CD4-positive, alpha-beta T cell treated with Interleukin-6 at 100 ng/mL for 8 hours (primary cell): ENCODE measurements around the gene ZSWIM8.
"Not testable (repeated sequence)": the region's sequence is repeated elsewhere in the genome, so short reads cannot be mapped to it uniquely, and the experiment has no call there.

Experiments used
- DNase-seq: peaks from one replicate; pipeline ENCODE4 v3.0.0-alpha.2; 2020; ENCODE audit warnings: mixed read lengths, low spot score

Gene ZSWIM8

DNA sequence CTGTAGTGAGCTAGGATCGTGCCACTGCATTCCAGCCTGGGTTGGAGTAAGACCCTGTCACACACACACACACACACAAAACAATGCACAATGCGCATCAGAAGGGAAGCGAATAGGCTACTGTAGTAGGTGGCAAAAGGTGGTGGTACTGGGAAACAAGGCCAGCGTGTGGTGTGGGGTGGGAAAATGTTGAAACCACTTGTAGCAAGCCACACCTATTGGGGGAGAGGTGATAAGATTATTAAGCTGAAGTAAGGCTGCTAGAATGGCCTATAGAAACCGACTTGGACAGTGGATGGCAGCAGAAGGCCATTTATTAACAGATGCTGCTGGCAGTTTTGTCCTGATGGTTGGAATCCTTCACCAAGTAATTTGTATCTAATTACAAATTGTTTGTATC lies 10.8 kb upstream of the ZSWIM8 start:
- no peak for DNase-seq

DNA sequence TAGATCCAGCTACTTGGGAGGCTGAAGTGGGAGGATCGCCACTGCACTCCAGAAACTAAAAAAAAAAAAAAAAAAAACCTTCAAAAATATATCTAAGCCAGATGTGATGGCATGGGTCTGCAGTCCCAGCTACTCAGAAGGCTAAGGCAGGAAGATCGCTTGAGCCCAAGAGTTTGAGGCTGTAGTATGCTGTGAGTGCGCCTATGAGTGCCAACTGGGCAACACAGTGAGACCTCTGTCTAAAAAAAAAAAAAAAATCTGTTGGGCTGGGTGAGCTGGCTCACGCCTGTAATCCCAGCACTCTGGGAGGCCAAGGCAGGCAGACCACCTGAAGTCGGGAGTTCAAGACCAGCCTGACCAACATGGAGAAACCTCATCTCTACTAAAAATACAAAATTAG lies 6.4 kb upstream of the ZSWIM8 start:
- DNase-seq = no peak

DNA sequence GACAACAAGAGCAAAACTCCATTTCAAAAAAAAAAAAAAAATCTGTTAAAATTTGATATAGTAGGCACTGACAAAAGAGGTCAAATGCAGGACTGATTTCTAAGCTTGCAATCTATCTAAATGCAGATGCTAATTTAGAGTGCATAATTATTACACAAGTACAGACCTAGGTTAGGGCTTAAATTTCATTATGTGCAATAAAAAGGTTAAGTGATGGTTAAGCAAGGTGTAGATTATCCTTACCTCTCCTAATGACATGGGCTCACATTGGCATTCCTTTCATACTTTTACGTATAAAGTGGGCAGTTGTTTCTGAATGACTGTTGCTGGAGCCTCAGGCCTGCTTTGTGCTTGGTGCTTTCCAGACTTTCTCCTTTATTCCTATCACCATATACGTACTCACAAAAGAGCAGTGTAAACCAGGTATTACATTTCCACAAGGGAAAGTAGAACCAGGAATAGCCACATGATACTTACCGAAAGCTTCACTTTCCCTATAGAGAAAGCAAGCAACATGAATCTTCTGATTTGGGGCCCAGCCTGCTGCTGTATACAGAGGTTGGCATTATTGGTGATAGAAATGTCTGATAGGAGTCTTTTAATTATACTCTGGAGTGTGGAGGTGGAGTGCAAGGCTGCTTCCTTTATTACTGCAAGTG lies 5.7 kb upstream of the ZSWIM8 start:
- DNase-seq = no peak

DNA sequence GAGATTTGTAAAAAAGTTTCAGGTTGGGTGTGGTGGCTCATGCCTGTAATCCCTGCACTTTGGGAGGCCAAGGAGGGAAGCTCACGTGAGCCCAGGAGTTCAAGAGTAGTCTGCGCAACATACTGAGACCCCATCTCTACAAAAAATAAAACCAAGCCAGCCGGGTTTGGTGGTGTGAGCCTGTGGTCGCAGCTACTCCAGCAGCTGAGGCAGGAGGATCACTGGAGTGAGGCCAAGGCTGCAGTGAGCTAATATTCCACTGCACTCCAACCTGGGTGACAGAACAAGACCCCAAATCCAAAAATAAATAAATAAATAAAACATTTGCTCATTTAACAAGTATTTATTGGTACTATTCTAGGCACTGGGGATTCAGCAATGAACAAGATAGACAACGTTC lies 5.1 kb upstream of the ZSWIM8 start:
- no peak for DNase-seq

DNA sequence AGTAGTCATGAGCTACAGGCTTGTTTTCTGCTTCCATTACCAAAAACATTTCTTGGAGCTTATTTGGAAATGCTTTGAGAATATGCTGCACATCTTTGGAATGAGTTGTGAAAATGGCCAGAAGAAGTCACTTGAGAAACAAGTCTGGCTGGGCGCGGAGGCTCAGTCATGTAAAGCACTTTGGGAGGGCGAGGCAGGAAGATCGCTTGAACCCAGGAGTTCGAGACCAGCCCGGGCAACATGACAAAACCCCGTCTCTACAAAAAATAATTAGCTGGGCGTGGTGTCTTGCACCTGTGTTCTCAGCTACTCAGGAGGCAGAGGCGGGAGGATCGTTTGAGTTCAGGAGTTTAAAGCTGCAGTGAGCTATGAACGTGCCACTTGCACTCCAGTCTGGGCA lies 4.4 kb upstream of the ZSWIM8 start:
- DNase-seq = no peak

DNA sequence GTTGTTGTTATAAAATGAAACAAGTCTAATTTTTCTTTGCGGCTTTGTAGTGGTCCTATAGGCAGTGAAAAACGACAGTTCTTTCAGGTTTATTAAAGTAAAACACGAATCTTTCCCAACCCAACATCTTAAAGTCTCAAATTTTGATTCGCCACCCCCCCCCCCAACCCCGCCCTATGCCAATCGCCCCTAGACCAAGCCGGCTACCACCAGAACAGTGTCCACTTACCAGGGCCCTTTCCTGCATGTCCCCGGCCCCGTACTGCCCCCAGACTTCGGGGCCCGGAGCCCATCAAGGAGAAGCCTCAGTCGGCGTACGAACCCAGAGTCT lies 3.9 kb upstream of the ZSWIM8 start:
- DNase-seq = no peak

DNA sequence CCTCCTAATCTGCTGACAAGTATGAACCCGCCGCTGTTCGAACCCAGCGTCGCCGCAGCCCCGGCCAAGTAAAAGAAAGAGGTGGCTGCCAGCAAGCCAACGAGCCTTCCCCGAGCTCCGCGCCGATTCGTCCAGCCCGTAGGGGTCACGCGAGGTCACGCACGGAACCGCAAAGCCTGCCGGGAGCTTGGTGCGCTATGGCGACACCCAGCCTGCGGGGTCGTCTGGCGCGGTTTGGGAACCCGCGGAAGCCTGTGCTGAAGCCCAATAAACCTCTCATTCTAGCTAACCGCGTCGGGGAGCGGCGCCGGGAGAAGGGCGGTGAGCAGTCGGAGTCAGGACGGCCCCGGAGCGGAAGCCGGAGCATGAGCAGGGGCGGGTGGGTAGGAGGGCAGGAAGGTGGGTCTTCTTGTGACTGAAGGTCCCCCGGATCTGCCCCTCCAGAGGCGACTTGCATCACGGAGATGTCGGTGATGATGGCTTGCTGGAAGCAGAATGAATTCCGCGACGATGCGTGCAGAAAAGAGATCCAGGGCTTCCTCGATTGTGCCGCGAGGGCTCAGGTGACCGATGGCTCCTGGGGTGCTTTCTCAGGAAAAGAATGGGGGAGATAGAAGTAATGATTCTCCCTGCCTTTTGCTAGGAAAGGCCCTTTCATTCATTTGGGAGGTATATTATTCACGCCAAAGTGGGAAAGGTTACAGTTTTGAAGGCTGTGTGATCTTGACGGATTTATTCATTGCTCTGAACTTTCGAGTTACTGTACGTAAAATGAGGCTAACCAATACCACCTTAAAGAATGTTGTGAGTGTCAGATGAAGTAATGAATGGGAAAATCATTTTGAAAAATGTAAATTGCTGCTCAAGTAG lies 3.3 kb upstream of the ZSWIM8 start, which contains the start of gene CHCHD1:
Gene CHCHD1, plus strand, starts transcription at position 170 of the 870 bp plus-strand sequence. Its CDS starts 28 bp downstream, at position 198.
- peak; percentile 82 for DNase-seq

DNA sequence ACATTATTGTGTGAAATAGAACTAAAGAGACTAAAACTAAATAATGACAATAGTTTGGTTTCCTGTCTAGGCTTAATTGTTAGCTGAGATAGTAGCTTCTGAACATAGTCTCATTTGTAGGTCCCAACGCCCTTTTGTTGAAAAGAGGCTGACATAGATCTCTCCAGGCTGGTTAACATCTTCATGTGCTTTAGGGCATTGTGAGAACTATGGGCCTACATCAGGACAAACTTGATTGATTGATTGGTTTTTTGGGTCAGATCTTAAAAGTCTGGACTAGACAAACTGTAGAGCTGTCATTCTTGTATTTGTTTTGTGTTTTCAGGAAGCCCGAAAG lies 2.7 kb upstream of the ZSWIM8 start:
- DNase-seq = no peak

DNA sequence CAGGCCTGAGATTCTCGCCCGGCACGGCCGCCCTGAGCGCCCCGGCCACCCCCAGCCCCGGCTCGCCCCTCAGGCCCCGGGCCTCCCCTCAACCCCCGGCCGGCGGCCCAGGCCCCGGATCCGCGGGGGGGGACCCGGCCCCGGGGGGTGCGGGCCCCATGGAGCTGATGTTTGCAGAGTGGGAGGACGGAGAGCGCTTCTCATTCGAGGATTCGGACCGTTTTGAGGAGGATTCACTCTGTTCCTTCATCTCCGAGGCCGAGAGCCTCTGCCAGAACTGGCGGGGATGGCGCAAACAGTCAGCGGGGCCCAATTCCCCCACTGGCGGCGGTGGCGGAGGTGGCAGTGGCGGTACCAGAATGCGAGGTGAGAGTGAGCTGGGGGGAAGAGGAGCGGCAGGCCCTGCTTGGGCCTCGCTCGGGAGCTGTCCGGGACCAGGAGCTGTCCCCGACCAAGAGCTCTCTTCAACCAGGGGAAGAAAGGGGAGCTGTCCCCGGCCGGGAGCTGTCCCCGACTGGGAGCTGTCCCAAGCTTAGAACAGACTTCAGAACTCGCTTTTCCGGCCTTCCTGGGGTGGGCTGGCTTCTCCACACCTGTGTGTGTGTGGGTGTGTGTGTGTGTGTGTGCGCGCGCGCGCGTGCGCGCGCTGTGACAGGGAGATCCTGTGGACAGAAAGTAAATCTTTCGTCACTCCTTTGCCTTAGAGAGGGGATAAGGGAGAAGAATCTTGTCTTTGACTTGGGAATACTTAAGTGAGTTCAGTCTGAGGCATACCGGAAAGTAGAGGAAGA lies 510 bp downstream of the ZSWIM8 start:
- DNase-seq = peak; percentile 28

DNA sequence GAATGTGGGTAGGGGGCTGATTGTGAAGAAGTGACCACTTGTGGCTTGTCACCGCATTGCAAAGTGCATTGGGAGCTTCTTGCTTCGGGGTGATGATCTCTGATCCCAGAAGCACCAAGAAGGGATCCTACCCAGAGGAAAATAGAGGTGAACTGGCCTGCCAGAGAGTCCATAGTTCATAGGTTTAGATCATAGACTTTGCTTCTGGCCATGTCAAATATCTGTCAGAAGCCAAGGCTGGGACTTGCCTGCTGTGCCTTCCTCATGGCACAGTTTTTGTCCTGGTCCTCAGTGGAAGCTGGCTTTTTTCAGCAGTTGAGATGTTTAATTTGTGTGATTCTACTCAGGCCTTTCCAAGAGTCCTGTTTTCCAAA lies 1.1 kb downstream of the ZSWIM8 start:
- no peak for DNase-seq

DNA sequence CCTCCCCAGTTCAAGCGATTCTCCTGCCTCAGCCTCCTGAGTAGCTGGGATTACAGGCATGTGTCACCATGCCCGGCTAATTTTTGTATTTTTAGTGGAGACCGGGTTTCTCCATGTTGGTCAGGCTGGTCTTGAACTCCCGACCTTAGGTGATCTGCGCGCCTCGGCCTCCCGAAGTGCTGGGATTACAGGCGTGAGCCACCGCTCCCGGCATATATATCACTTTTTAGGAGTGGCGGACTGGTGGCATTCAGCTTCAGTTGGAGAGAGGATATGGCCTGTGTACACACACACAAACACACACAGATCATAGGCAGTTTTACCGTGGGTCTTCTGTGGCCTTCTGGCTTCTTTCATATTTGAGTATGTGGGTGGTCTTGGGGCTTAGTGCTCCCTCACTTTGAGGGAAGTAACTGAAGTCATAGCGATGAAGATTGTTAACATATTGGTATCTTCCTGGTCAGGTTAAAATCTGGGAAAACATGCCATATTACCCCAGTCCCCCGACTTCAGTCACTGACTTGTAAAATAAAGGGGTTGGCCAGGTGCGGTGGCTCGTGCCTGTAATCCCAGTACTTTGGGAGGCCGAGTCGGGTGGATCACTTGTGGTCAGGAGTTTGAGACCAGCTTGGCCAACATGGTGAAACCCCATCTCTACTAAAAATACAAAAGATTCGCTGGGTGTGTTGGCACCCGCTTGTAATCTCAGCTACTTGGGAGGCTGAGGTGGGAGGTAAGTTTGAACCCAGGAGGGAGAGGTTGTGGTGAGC lies 1.8 kb downstream of the ZSWIM8 start:
- DNase-seq = not testable (repeated sequence)

DNA sequence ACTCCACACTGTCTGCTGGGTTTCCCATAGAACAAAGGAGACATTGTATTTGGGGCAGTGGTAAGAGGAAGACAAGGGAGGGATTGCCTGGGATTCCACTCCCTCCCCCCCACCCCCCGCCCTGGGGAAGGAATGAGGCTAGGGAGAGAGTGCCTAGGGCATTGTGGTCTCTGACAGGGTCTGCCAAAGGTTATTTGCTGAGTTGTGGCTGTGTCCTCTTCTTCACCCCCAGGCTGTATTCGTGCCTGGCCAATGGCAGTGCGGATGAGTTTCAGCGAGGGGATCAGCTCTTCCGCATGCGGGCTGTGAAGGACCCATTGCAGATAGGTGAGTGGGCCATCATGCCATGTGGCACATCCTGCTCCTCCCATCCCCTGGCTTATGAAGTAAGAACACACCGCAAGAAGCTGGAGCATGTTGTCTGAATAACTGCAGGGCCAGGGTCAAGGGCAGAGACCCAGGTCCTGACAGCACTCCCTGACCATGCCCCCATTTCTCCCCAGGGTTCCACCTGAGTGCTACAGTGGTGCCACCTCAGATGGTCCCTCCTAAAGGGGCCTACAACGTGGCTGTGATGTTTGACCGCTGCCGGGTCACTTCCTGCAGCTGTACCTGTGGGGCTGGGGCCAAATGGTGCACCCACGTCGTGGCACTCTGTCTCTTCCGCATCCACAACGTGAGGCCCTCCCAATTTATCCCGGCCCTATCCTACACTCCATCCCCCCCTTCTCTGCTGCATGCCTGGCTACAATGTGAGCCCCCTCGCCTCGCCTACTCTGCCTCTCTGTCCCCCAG lies 3.7 kb downstream of the ZSWIM8 start:
- no peak for DNase-seq

DNA sequence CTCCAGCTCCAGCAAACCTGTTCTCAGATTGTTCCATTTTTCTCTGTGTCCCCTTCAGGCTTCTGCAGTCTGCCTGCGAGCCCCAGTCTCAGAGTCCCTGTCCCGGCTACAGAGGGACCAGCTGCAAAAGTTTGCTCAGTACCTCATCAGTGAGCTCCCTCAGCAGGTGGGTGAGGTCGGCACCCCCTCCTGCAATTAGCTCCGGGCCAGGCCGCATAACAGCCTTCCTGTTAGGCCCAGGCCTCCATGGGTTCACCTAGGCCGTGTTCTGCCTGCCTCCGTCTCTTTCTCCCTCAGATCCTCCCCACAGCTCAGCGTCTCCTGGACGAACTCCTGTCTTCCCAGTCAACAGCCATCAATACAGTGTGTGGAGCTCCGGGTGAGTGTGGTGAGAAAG lies 4.3 kb downstream of the ZSWIM8 start:
- DNase-seq = no peak

DNA sequence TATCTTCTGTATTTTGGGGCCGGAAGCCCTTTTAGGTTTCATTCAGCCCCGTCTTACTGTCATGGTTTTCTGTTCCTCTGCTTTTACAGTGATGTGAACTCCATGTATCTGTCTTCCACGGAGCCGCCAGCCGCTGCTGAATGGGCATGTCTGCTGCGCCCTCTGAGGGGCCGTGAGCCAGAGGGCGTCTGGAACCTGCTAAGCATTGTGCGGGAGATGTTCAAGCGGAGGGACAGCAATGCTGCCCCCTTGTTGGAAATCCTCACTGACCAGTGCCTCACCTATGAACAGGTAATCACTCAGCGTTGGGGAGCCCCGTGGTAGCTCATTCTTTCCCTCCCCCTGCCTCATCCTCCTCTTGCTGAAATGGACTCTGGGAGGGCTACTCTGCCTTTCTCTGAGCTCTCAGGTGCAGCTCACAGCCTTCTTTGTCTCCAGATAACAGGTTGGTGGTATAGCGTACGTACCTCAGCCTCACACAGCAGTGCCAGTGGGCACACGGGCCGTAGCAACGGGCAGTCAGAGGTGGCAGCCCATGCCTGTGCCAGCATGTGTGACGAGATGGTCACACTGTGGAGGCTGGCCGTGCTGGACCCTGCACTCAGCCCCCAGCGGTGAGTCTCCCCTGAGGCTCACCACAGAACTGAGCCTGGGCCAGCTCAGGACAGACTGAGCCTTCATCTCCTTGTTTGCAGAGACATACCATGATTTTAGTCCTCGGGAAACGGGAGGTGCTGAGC lies 5.7 kb downstream of the ZSWIM8 start:
- DNase-seq = no peak

DNA sequence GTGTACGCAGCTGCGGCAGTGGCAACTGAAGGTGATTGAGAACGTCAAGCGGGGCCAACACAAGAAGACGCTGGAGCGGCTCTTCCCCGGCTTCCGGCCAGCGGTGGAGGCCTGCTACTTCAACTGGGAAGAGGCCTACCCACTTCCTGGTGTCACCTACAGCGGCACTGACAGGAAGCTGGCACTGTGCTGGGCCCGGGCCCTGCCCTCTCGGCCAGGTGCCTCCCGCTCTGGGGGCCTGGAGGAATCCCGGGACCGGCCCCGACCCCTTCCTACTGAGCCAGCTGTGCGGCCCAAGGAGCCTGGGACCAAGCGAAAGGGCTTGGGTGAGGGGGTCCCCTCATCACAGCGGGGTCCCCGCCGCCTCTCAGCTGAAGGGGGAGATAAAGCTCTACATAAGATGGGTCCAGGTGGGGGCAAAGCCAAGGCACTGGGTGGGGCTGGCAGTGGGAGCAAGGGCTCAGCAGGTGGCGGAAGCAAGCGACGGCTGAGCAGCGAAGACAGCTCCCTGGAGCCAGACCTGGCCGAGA lies 6.5 kb downstream of the ZSWIM8 start:
- no peak for DNase-seq

DNA sequence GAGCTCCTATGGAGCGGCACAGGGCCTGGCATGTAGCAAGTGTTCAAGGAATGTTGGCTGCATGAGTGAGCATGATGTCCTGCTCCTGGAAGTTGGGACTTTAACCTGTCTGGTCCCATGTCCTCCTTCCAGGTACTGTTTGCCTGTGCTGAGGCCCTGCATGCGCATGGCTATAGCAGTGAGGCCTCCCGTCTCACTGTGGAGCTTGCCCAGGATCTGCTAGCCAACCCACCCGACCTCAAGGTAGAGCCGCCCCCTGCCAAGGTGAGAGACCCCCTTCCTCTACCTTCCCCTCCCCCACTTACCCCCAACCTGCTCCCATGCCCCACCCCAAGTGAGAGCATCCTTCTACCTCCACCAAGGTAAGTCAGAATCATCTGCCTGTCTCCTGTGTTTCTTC lies 8.1 kb downstream of the ZSWIM8 start:
- DNase-seq = no peak

DNA sequence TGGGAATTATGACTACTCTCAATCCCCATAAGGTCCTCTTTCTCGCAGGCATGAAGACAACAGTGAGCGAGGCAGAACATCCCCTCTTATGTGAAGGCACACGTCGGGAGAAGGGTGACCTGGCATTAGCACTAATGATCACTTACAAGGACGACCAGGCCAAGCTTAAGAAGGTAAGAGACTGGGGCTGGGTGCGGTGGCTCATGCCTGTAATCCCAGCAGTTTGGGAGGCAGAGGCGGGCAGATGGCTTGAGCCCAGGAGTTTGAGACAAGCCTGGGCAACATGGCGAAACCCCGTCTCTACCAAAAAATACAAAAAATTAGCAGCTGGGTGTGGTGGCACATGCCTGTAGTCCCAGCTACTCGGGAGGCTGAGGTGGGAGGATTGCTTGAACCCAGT lies 10.1 kb downstream of the ZSWIM8 start:
- not testable (repeated sequence) for DNase-seq

DNA sequence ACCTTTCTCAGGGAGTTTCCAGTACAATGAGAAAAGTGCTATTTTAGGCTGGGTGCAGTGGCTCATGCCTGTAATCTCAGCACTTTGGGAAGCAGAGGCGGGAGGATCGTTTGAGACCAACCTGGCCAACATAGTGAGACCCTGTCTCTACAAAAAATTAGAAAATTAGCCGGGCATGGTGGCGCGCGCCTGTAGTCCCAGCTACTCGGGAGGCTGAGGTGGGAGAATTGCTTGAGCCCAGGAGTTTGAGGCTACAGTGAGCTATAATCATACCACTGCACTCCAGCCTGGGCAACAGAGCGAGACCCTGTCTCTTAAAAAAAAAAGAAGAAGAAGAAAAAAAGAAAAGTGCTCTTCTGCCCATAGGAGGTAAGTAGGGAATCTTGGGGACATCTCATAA lies 10.6 kb downstream of the ZSWIM8 start:
- not testable (repeated sequence) for DNase-seq

DNA sequence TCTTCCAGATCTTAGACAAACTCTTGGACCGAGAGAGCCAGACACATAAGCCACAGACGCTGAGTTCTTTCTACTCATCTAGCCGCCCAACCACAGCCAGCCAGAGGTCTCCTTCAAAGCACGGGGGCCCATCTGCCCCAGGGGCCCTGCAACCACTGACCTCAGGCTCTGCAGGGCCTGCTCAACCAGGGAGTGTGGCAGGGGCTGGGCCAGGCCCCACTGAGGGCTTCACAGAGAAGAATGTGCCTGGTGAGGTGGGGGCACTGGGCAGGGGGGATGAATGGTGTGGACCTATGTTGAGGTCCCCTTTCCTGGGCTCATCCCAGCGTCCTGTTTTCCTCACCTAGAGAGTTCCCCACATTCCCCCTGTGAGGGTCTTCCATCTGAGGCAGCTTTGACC lies 11.4 kb downstream of the ZSWIM8 start:
- DNase-seq = no peak

DNA sequence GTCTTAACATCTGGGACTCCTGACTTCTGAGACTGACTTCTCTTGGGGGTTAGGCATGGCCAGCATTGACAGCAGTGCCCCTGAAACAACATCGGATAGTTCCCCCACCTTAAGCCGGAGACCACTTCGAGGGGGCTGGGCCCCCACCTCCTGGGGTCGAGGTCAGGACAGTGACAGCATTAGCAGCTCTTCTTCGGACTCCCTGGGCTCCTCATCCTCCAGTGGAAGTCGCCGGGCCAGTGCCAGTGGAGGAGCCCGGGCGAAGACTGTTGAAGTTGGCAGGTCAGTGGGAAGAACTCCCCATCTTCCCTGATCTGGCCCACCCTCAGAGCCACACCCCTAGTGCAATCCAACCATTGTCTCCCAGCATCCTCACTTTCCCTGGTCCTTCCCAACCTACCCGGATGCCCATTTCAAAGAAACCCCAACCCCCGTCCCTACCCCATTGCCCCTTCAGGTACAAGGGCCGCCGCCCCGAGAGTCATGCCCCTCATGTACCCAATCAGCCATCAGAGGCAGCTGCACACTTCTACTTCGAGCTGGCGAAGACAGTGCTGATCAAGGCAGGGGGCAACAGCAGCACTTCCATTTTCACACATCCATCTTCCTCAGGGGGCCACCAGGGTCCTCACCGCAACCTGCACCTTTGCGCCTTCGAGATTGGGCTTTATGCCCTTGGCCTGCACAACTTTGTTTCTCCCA lies 12.1 kb downstream of the ZSWIM8 start:
- no peak for DNase-seq
